ENCODE measurements around the gene STK32B.

Gene STK32B

DNA sequence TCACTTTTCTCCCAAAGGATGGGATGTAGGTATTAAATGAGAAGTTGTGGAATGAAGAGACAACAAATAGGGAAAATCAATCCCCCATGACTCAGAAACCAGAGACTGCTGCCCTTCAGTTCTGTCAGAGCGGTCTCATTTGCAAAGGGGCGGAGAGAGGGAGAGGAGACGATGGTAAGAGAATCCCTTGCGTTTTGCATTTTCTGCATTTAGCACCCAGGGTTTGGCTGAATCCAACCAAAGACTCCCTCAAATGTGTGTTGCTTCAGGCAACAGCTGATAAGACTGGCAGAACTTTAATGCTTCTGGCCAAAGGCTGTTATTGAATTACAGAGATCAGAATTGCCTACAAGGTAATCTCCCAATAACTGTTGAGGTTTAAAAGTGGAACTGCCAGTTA is 426.9 kb downstream of the STK32B start:
- DNase-seq = no peak

DNA sequence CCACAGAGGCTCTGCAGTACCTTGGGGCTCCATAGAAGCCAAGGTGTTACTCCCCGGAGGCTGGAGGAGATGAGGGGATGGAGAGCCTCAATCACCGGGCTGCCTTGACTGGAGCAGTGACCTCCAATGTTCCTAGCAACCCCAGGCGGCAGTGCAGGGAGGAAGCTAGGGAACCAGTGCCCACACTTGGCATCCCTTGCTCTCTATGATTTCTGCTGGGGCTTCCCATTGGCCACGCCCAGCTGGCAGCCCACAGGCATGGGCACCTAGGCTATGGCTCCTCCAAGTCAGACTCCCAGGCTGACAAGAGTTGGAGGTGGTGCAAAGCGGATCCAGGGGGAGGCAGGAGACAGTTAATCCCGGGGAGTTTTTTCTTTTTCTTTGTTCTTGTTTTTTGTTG is 427.4 kb downstream of the STK32B start:
- DNase-seq = no peak

DNA sequence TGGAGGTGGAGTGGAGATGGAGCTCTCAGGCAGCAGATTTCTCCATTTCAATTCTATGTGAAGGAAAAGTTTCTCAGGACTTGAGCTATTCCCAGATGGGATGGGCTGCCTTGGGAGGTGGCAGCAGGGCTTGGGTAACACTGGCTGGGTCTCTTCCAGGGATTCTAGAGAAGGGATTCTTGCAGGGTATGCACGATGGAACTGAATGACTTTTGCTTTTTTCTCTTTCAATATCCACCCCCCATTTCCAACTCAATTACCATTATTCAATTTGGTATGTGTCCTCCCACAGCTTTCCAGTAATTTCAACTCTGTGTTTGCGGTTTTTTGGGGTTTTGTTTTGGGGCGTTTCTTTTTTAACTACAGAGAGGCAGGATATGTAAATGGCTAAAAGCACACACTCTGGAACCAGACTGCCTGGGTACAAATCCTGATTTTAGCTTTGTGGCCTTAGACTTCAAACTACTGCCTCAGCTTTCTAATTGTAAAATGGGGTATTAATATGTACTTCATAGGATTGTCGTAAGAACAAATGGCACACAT is 428.3 kb downstream of the STK32B start:
- DNase-seq = no peak

DNA sequence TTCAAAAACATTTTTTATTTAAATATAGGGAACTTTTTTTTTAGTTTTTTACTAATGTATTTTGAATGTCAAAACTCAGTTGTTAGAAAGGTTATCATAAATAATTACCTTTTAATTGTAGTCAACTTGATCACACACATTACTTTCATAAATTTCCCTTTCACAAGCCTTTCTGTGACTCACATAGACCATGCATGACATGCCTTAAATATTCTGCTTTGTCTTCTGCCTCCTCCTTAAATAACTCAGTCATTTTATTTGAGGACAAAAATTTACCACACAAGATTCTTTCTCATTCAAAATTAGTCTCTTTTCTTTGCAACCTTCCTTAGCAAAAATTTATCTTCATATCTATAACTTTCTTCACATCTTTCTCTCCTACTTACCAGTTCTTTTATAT is 437.1 kb downstream of the STK32B start:
- no peak for DNase-seq

DNA sequence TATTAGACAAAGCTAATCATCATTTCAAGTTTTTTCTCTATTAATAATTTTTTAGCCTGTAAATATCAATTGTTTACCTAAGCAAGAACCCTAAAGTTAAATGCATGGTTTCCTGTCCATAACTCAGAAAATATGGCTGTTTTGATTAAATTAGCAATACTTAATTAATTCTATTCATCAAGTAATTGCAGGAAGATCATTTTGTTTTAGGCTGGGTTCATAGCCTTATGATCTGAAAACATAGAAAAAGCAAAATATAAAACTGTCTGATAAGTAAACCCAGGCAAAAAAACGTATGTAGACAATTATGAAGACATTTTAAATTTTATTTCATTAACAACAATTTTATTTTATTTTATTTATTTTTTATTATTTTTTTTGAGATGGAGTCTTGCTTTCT is 438.0 kb downstream of the STK32B start:
- DNase-seq = no peak

DNA sequence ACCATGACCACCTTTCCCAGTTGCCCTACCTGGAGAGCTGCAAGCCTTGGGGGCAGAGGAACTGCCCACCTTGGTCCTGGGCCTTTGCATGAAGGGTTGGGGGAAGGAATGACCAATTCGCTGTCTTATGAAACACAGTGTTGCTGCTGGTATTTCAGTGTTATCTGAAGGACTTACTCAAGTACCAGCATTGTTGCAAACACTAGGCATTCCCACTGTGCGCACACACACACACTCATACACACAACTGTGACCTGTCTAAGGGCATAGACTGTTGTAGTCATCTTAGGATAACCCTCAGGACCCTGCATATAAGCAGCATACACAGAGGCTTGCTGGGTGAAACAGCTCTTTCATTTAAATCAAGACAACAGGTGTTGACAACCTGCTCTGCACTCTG is 446.2 kb downstream of the STK32B start:
- DNase-seq = no peak

DNA sequence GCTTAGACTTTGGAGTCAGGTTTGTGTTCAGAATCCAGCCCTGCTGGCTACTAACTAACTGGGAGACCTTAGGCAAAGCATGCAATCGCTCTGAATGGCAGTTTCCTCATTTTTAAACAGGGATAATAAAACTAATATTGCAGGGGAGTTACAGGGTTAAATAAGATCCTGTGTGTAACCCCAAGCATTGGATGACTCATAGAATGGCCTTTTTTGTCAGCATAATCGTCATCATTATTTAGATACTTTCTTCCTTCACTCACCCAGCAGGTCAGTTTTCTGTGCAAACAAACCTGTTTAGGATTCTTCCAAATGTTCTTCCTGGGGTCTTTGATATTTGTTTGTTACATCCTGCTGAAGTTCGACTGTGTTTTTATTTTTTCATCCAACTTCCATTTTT is 448.9 kb downstream of the STK32B start:
- DNase-seq = no peak

DNA sequence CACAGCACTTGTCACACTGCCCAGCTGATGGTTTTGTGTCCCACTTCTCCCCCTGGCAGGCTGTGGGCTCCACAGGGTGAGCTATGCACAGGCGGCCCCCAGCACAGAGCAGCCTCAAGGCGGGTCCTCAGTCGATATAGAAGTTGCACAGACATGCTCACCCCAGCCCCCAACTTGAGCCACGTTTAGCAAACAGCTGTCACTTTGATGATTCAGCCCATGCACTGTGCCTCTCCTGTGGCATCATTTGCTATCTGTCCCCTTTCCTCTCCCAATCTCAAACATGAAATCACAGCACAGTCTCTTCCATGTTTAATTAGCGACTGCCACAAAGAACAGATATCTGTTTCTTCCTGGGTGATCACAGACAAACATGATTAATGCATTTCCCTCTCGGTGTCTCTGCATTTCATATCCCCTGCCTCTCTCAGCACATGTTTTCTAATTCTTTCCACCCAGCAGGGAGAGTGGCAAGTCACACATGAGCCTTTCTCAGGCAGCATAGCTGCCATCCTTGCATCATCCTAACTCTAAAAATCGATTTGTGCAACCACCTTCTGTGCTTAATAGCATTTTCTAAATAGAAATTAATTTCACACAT is 452.2 kb downstream of the STK32B start:
- DNase-seq = no peak

DNA sequence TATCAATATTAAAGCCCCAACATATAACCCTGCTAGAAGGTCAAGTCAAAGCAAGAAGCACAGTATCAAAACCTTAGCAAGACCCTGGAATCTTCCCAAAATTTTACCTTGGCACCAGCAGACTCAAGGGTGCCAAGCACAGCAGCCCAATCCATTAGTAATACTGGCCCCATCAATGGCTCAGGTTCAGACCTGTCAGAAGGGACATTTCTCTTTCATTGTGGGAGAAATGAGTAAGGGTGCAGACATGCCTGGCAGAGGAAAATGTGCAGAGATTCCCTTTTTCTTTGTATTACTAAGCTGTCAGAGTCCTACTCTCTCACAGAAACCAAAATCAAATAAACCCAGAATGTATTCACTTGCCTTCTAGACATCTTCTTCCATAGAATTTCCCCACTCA is 453.2 kb downstream of the STK32B start:
- no peak for DNase-seq

DNA sequence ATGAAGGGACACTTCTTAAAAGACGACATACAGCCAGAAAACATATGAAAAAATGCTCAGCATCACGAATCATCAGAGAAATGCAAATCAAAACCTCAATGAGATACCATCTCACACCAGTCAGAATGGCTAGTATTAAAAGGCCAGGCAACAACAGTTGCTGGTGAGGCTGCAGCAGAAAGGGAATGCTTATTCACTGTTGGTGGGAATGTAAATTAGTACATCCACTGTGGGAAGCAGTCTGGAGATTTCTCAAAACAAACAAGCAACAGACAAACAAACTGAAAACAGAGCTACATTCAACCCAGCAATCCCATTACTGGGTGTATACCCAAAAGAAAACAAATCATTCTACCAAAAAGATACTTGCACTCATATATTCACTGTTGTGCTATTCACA is 459.2 kb downstream of the STK32B start:
- DNase-seq = no peak

DNA sequence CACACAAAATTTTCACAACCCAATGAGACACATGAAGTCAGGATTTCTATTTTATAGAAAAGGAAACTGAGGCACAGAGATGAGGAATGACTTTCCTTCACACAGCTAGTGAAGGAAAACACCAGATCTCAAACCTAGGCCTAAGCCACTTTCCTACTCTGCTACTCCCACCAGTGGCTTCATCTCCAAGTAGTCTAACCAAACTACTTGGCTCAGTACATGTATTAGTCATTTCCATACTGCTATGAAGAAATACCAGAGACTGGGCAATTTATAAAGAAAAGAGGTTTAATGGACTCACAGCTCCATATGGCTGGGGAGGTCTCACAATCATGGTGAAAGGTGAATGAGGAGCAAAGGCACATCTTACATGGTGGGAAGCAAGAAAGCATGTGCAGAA is 460.5 kb downstream of the STK32B start:
- DNase-seq = no peak

DNA sequence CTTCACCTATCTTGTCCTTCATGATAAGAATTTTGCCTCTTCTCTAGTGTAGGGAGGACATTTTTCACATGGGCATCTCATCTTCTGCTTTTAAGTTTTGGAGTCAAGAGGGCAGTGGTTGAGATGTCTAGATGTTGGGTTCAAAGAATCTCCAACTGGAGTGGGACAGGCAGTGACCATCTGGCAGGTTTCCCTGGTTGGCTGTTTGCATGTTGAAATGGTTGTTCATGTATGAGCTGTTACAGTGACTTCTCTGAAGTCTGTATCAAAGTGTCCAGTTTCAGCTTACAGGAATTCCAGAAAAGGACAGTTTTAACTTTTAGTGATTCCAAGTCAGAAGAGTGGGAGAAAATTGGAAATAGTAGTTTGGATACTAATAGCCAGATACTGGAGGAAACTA is 464.4 kb downstream of the STK32B start:
- DNase-seq = no peak

DNA sequence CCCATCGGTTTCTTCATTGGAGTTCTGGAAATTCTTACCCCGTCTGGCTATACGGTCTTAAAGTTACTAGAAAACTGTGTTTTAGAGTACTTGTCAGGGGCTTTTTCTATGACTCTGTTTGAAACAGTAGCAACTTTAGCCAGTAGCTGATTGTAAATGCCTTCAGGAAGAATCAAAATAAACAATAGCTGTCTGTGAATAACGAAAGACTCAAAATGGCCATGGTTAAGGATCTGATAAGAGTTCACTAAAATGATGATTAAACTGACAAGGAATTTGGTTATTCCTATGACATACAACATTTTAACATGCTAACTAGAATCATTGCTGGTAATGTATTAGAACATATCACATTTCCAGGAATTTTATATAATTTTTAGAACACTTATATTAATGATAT is 466.1 kb downstream of the STK32B start:
- DNase-seq = no peak

DNA sequence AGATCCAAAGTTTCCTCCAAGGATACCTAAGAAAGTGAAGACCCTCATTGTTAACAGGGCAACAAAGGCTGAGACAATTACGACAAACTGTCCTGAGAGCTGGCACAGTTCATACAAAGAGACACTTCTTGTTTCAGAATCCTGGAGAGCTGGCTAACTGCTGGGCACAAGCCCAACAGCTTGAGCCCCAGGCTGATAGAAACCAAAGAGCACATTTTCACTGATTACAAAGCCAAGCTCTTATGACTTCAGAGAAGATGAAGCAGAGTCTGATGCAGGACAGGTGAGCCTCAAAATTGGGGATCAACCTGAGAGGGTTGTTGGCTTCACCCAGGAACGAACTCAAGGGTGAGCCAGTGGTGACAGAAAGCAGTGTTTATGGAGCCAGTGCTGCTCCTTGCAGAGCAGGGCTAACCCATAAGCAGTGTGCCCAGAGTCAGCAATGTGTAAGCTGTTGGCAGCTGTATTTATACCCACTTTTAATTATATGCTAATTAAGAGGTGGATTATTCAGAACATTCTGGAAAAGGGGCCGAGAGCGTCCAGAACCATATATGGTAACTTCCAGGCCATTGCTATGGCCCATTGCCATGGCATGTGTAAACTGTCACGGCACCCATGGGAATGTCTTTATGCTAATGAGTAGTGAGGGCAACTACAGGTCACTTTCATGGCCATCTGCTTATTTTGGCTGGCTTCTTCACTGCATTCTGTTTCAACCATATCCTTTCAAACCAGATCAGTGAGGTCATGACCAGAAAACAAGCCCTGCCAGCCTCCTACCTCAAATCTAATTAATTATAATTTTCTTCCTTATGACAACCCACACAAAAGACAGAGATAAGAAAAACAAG is 473.4 kb downstream of the STK32B start:
- peak; percentile 4 for DNase-seq

DNA sequence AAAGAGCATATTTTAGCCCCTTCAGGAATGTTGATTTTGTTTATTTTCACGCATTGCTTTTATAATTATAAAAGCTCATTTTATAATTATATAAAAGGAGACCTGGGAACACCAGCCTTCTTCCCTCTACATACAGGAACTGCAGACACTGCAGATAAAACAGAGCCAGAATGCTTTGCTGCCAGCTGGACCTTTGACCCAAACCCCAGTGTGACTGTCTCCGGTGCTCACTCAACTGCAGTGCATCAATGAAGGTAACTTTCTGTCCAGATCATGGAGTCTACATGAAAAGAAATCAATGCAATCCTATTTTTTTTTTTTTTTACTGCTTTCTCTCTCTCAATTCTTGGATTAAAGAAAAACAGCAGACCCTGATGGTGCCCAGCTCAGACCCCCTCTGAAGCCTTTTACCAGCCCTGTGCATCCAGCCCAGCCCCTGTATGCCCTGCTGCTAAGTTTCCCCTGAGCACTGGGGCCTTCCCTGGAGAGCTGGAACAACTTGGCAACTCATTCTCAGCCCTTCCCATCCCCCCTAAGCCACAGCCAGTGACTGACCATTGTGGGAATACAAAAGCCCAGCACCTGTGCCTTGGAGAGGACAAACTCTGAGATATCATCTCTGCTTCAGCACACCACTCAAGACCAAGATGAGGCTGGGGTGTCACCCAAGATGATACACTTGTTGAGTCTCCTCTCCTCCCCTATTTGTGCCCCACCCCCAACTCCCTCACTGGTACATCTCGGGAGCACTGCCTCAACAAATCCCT is 475.0 kb downstream of the STK32B start:
- DNase-seq = no peak

DNA sequence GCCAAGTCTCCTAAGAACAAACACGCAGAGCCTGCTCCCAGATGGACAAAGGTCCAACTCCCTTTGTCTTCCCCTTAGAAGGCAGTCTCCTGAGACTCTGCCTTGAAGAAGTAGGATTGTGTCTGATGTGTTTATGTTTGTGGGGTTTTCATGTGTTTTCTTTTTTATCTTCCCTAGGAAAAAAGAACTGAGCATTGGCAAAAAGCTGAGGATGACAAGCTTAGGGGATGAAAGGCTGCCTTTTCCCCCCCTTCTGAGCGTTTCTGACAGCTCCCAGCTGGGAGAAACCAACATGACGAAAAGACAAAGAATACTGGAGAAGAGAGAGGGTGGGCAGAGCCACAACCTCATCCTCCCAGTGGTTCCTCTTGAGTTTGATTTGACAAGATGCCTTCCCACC is 475.9 kb downstream of the STK32B start:
- no peak for DNase-seq

DNA sequence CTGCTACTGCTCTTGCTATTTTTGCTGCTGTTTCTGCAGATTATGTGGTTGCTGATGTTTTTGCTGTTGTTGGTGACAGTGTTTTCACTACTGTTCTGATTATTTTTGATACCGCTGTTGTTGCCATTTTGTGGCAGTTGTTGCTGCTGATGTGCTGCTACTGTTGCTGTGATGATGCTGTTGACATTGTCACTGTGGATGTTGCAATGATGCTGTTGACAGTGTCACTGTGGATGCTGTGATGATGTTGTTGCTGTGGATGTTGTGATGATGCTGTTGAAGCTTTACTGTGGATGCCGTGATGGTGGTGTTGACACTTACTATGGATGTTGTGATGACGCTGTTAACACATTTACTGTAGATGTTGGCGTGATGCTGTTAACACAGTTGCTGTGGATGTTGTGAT is 476.8 kb downstream of the STK32B start:
- no peak for DNase-seq

DNA sequence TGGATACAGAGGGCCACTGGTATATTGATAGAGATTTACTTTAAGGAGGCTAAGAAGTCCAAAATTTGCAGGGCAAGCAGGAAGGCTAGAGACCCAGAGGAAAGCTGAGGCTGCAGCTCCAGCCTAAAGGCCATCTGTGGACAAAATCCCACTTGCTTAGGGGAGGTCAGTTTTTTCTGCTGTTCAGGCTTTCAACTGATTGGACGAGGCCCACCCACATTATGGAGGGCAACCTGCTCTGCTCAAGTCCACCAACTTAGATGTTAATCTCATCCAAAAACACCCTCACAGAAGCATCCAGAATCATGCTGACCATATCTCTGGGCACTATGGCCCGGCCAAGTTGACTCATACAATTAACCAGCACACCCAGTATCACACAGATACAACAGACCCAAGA is 480.8 kb downstream of the STK32B start:
- no peak for DNase-seq

DNA sequence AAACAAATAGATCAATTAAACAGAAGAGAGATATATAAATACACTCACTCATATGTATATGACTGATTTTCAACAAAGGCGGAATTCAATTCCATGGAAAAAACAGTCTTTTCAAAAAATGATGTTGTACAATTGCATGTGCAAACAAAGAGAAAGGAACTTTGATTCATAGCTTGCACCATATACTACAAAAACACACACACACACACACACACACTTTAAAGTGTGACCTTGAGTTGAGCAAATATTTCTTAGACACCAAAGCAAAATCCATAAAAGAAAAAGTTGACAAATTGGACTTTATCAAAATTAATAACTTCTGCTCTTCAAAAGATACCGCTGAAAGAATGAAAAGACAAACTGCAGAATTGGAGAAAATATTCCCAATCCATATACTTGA is 488.3 kb downstream of the STK32B start:
- DNase-seq = no peak

DNA sequence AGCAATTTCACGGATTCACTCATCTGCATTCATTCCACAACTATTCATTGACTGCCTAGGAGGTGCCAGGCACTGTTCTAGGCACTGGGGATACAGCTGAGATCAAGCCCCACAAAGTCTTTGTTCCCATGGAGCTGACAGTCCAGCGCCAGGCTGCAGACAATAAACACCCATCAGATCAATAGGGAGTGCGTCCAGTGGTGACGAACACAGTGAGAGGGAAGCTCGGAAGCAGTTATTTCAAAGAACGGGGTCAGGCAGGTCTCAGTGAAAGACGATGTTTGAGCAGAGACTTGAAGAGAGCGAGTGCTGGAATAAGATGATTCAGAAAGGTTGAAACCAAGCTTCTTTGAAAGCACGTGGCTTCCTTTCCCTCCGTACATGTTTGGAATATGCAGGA is 489.9 kb downstream of the STK32B start:
- DNase-seq = no peak

DNA sequence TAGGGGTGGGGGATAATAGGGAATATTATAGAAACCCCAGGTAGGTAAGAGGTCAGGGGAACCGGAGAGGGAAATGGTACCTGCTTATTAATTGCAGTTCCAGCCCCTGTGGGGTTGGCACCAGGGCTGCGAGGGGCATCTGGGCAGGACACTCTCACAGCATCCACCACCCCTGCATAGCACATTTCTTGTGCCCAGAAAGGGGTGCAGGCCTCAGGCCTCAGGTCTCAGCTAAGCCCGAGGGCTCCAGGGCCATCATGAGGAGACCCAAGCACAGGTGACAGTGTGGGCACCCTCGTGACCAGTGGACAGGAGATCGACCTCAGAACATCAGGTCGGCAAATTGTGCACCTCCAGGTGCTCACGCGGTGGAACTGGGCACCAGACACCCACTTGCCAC is 492.4 kb downstream of the STK32B start:
- DNase-seq = no peak

DNA sequence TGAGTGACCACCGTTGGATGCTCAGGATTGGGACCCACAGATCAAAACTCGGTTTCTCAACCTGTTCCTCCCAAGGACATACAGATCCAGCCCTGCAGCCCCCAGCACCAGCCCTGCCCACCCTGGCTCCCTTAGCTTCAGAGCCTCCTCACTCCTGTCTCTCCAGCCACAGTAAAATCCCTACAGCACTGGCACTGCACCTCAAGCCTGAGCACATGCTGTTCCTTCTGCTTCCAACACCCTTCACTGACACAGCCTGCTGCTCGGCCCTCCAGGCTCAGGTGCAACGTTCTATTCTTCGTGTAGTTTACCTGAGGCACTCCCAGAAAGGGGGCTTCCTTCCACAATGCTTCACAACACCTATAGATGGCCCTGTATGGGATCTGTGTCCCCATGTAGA is 493.5 kb downstream of the STK32B start:
- DNase-seq = no peak

DNA sequence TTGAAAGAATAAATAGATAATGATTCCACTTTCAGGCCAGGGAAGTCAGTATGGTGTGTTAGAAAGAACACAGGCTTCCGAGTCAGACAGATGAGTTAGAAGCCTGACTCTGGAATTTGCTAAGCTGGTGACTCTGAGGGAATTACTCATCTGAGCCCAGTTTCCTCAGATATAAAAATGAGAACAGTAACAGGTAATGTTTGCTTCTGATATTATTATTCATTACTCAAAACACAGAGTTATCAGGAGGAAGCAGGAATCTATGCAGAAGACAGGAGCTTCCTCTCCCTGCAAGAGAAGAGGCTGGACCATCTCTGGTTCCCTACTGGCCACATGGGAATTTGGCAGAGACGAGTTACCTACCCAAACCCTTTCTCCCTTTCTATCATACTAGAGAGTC is 494.0 kb downstream of the STK32B start:
- no peak for DNase-seq
